Measurements from ENCODE around the gene UBXN10.

DNA sequence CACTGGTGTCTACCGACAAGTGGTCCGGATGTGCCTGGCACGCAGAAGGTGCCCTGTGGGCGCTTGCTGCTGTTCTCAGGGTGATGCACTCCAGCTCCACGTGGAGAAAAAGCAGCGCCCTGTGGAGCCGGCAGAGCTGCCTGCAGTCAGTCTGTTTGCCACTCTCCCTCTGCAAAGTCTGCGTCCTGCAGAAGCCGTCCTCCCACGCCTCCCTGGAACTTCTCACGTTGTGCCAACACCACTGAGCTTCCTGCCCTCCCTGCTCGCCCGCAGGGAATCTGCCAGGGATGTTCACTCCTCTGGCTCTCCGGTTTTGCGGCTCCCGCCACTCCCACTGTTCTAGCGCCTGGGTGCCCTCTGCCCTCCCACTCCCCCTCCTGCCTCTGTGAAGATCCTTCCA lies 19.8 kb upstream of the UBXN10 start:
- TF ChIP-seq, protein P1, sequence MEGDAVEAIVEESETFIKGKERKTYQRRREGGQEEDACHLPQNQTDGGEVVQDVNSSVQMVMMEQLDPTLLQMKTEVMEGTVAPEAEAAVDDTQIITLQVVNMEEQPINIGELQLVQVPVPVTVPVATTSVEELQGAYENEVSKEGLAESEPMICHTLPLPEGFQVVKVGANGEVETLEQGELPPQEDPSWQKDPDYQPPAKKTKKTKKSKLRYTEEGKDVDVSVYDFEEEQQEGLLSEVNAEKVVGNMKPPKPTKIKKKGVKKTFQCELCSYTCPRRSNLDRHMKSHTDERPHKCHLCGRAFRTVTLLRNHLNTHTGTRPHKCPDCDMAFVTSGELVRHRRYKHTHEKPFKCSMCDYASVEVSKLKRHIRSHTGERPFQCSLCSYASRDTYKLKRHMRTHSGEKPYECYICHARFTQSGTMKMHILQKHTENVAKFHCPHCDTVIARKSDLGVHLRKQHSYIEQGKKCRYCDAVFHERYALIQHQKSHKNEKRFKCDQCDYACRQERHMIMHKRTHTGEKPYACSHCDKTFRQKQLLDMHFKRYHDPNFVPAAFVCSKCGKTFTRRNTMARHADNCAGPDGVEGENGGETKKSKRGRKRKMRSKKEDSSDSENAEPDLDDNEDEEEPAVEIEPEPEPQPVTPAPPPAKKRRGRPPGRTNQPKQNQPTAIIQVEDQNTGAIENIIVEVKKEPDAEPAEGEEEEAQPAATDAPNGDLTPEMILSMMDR (IDR thresholded peaks at IDR 0.05) = no peak
- no peak for TF ChIP-seq POLR2A (IDR thresholded peaks at IDR 0.05)

All from uterus (tissue), 2 donors.